Brain microvascular endothelial cell (primary cell): Measurements from ENCODE around the gene FKRP.
A peak's percentile ranks its signal among the peaks of the same experiment; 100 is the strongest.
"Not testable (repeated sequence)": the region's sequence is repeated elsewhere in the genome, so short reads cannot be mapped to it uniquely, and the experiment has no call there.

ENCODE experiments used
- DNase-seq: peaks from one replicate; pipeline ENCODE4 v3.0.0-alpha.2; 2020
- H3K27ac ChIP-seq: fragments of 250-450 bp; sonication (Bioruptor Pico); 2 replicates; pipeline ENCODE4 v1.5.1; 2020; ENCODE audit warnings: mild to moderate bottlenecking, moderate library complexity
- H3K27me3 ChIP-seq: fragments of 250-450 bp; sonication (Bioruptor Pico); replicated peaks from 2 replicates; pipeline ENCODE4 v1.5.1; 2020; ENCODE audit warnings: mild to moderate bottlenecking
- H3K36me3 ChIP-seq: fragments of 250-450 bp; sonication (Bioruptor Pico); replicated peaks from 2 replicates; pipeline ENCODE4 v1.5.1; 2020; ENCODE audit warnings: mild to moderate bottlenecking
- H3K4me3 ChIP-seq: 2 replicates; pipeline ENCODE4 v1.5.1; 2011; ENCODE audit warnings: low read depth, mild to moderate bottlenecking, control low read depth, low read length, moderate library complexity
- CTCF ChIP-seq: IDR thresholded peaks from 2 replicates; pipeline ENCODE4 v1.5.1; 2011; ENCODE audit warnings: low read depth, mild to moderate bottlenecking, moderate library complexity, low read length, control low read depth, inconsistent platforms; ENCODE audit errors: missing control alignments
- in situ Hi-C: cut with HindIII; loops from 2 replicates; pipeline ENCODE4 v1.10.0; 2017; ENCODE audit warnings: low sequenced_read_pairs, low pct_ligation_motif_present

Gene FKRP

GRCh38 chr19:46755853-46756543 is 10.1 kb downstream of the FKRP start:
- no peak overlapping the region for H3K27ac ChIP-seq
- peaks cover 14% of the 10 kb centered on the region for H3K36me3 ChIP-seq
- in situ Hi-C loops, result no loop called here
- H3K4me3 ChIP-seq, result no peak overlapping the region
- no peak for TF ChIP-seq CTCF
- no peaks in the 10 kb centered on the region for H3K27me3 ChIP-seq
- DNase-seq, result no peak

- in situ Hi-C loops, result no loop called here
- no peak for TF ChIP-seq CTCF
- Histone ChIP-seq H3K27ac (no peak overlapping the region), H3K36me3 (peaks cover 14% of the 10 kb centered on the region), H3K4me3 (no peak overlapping the region), H3K27me3 (no peaks in the 10 kb centered on the region)
- no peak for DNase-seq
These were observed 10.7 kb downstream of the FKRP start for GRCh38 chr19:46756544-46756888.

GRCh38 chr19:46759206-46759605 is 13.3 kb downstream of the FKRP start:
- Histone ChIP-seq H3K36me3 (peaks cover 11% of the 10 kb centered on the region), H3K4me3 (no peak overlapping the region), H3K27me3 (no peaks in the 10 kb centered on the region), H3K27ac (no peak overlapping the region)
- in situ Hi-C loops, result no loop called here
- TF ChIP-seq CTCF, result no peak
- no peak for DNase-seq

GRCh38 chr19:46759817-46760333 is 14.0 kb downstream of the FKRP start:
- Histone ChIP-seq H3K27me3 (no peaks in the 10 kb centered on the region), H3K4me3 (no peak overlapping the region), H3K36me3 (peaks cover 11% of the 10 kb centered on the region), H3K27ac (no peak overlapping the region)
- peak; percentile 29 for DNase-seq
- in situ Hi-C loops, result no loop called here
- TF ChIP-seq CTCF, result no peak

- Histone ChIP-seq H3K27ac (no peak overlapping the region), H3K4me3 (no peak overlapping the region), H3K27me3 (no peaks in the 10 kb centered on the region), H3K36me3 (peaks cover 11% of the 10 kb centered on the region)
- no peak for TF ChIP-seq CTCF
- DNase-seq, result no peak
- in situ Hi-C loops, result no loop called here
These were observed 14.5 kb downstream of the FKRP start for GRCh38 chr19:46760363-46760762.

- H3K4me3 ChIP-seq, in situ Hi-C loops, H3K27me3 ChIP-seq, DNase-seq, H3K27ac ChIP-seq: not testable (repeated sequence)
- H3K36me3 ChIP-seq, result peaks cover 11% of the 10 kb centered on the region
These were observed 15.0 kb downstream of the FKRP start for GRCh38 chr19:46760897-46761296.
